HG03060 (cell line): Measurements from ENCODE around the gene DDX3X.

Source experiments
- ATAC-seq: cut with Tn5 transposase; IDR thresholded peaks from one replicate; pipeline ENCODE4 v1.9.1; 2021; ENCODE audit warnings: low read depth, moderate number of reproducible peaks; ENCODE audit not compliant: unreplicated experiment

Gene DDX3X

DNA sequence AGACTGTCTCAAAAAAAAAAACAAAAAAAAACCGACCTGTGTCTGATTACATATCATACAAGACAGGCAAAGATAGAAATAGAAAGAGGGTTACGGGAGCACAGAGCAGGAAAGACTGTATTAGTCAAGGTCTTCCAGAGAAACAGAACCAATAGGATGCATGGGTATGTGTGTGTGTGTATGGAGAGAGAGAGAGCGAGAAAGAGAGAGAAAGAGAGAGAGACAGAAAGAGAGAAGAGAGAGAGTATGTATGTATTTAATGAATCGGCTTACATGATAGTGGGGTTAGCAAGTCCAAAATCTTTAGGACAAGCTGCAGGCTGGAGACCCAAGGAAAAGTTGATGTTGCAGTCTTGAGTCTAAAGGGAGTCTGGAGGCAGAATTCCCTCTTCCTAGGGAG, 7.5 kb upstream of the DDX3X start:
- no peak for ATAC-seq

DNA sequence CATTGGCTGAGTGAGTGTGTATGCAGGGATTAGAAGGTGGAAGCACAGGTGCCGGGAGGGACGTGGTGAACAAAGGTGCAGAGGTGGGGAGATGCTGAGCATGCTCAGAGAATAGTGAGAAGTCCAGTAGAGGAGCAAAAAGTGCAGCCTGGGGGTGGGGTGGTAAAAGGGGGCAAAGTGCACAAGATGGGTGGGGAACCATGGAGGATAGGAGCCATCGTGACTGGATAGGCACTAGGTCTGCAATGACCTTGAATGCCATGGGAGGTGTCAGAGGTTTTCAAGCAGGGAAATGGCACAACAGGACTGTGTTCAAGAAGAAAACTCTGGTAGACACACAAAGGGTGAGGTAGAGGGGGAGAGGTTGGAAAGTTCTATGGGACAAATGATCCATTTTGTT, 6.6 kb upstream of the DDX3X start:
- ATAC-seq: no peak

DNA sequence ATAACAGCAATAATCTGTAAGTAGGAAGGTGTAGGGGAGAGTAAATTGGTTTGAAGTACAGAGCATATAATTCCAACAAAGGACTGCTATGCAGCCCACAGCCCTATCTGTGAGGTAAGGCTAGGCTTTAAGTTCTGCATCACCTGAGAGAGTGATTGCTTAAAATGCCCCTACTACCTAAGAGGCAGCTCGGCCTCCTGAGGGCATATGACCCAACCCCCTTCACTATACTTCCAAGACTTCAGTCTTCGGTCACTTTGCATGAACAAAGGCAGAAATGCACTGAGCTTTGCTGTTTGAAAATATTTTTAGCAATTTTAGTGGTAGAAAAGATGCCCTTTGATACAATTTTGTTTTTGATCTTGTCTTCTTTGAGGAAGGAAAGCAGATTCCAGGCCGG, 4.9 kb upstream of the DDX3X start:
- ATAC-seq: no peak

DNA sequence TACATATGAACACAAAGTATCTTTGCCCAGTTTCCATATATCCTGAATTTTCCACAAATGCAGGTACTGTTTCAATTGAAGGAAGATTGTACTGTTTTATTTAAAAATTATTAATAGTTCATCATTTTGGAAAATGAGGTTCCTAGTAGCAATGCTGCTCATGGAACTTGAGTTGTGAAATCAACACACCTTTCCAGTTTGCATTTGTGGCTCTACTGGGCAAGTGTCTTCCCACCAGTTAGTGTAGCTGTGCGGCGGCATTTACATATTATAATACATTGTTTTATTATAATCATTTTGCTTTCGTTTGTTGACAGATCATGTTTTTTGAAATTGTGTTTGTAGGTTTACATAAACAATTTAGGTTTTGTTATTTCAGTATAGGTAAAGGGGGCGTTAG, 2.0 kb upstream of the DDX3X start:
- ATAC-seq: no peak

DNA sequence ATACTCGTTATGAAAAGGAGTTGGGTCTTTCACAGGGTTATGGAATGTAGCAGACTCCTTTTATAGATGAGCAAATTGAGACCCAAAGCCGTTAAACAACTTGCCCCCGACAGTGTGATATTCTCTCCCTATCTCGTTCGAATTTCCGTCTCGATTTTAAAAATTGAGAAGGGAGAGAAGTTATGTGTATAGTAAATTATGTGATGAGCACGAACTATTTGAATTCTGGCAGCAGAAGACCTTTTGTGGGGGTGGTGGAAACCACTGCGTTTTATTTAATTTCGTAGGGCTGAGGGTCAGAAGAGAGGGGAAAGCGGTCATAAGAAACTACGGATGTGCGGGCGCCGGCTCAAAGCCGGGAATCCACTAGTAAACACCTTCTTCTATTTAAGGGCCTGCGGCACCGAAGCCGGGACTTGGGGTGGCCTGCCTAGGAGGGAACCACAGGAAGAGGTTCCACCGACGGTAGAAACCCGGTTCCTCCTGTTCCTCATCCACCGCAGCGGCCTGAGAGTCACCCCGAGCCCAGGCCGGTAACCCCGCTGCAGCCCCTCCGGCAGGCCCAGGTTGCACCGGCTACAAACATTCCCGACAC, 1.5 kb upstream of the DDX3X start:
- ATAC-seq: no peak

DNA sequence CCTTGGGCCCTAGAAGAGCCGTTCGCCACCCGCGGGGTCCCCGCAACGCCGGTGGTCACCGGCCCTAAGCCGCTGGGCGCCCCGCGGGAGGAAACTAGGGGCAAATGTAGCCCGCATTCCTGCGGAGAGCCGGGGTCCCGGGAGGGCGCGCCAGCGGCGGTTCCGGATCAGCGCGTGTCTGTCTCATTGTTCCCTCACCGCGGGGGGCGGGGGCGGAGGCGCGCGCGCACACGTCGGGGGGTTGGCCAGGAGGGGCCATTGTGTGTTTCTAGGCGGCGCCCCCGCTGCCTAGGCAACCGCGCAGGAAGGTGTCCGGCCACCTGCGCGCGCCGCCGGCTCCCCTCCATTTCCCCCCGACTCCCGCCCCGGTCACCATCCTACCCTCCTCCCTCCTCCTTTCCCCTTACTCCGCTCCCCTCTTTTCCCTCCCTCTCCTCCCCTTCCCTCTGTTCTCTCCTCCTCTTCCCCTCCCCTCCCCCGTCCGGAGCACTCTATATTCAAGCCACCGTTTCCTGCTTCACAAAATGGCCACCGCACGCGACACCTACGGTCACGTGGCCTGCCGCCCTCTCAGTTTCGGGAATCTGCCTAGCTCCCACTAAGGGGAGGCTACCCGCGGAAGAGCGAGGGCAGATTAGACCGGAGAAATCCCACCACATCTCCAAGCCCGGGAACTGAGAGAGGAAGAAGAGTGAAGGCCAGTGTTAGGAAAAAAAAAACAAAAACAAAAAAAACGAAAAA, 789 bp upstream of the DDX3X start:
- no peak for ATAC-seq

DNA sequence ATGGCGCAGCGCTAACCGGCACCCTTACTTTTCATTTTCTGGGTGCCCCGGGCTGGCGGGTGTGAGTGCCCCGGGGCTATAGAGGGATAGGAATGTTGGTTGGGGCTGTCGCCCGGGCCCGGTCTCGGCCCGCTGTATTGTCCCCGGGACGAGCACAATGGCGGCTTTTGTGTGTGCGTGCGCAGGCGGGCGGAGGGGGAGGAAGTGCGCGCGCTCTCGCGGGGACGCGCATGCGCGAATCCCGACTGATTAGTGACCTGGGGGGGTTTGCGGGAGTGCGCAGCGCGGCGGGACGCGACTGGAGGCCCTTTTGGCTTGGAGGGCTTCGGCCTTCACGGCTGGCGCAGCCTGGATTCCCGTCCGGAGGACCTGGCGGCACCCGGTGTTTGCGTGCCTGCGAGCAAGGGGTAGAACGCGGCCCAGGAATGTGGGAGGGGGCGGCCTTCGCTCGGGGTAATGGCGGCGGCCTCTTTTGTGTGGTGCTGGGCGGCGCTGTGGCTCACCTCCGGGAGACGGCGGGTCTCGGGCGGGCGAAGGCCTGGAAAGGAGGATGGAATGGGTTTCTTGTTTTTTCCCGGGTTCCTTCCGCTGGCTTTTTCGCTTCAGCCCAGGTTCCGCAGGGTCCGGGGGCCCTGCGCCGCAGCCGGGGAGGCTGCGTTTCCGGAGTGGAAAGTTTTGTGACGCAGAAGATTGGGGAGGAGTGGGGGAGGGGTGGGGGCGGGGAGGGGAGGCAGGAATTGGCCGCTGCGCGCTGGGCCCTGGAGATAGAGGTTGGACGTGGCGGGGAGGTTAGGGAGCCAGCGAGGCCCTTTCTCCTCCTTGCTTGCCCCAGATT, 618 bp downstream of the DDX3X start:
- no peak for ATAC-seq

DNA sequence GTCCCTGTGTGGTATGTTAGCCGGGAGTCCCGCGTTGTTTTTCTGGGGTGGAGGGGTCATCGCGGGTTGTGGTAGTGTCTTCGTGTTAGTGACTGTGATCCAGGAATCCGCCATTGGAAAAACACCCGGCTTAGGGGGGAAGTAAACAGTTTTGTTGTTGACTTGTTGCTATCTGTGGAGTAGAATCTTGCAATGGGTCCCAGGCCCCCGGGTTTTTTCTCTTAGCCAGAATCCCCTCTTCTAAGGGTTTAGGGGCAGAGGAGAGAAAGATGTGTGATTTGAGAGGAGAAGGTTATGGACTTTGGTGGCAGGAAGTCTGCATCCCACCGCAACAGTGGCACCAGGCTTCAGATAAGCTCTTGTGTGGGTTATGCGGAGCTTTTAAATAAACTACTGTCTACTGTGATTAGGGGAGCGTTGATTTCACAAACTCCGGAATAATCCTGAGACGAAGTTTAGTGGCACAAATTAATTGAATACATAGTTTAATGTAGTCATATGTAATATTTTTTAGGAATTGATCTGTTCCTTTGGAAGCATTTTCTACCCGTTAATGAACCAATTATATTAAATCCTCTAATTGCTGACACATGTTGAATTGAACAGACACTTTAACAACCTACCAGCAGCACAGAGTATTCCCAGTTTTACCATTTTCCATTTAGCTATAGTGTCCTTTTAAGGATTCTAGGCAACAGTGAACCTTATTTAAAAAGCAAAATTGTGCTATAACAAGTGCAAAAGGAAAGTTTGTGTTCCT, 1.4 kb downstream of the DDX3X start:
- no peak for ATAC-seq

DNA sequence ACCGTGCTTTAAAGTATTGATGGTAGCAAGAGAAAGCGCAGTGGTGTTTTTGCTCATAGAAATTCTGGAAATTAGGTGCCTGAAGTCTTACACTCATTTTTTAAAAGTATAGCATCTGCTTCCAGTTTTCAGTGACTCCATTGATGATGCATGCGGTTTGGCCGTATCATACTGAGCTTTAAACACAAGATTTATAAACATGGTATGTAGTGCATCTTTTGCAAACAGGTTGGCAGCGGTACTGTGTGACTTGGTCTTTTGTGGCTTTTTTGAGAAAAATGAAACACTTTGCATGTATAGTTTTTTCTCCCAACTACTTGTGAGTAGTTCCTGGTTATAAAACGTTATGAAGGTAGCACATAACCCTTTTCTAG, 2.0 kb downstream of the DDX3X start:
- ATAC-seq: no peak

DNA sequence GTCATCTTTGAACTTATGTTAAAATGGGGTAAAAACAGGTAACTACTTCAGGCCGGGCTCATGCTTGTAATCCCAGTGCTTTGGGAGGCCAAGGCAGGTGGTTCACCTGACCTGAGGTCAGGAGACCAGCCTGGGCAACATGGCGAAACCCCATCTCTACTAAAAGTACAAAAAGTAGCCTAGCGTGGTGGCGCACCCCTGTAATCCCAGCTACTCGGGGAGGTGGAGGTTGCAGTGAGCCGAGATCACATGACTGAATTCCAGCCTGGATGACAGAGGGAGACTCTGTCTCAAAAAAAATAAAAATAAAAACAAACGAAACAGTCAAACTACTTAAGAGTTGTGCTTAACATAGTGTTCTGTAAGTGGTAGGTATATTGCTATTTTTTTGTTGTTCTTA, 2.5 kb downstream of the DDX3X start:
- ATAC-seq: no peak

DNA sequence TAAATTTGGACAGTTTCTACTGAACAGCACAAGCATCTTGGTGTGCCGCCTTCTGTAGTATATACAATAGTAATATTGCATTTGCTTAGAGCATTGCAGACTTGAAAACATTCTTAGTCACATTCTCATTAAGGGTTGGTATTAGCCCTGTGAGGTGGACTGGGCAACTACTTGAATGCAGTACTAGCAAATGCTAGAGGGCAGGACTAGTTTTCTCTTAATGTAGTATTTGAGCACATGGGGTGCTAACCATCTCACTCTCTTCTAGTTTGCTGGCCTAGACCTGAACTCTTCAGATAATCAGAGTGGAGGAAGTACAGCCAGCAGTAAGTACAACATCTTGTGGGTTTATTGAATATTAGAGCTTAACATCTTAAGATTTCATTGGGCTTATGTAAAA, 3.2 kb downstream of the DDX3X start:
- no peak for ATAC-seq

DNA sequence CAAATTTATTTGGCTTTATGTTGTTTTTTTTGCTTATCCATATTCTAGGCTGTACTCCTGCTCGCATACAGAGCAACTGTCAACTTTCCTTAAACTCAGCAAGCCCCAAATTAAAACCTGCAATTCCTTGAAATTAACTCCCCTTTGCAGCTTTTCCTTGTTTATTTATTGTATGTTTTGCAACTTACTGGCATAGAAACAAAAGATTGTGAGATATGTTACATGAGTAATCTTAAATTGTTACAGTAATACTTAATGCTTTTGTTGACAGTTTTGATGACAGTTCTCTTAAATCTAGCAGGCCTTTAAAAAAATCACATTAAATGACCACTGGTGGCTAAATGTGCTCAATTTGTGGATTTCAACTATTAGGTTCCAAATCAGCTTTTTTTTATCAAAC, 4.5 kb downstream of the DDX3X start:
- ATAC-seq: no peak

DNA sequence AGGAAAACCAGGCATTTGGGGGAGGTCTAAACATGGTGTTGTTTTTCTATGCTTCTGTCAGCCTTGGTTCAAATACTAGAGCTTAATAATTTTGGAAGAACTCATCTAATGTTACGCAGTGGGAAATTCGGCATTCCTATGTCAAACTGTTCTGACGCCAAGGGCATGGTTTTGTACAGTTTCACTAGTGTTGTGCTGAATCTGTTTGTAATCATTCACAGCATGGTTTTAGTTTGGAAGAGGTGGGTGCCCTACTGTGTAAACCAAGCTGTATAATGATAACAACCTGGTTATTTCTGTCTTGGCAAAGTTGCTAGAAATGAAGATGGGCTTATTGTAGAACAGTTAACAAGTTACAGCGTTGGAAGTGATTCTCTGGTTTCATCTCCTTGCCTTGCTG, 5.2 kb downstream of the DDX3X start:
- no peak for ATAC-seq

DNA sequence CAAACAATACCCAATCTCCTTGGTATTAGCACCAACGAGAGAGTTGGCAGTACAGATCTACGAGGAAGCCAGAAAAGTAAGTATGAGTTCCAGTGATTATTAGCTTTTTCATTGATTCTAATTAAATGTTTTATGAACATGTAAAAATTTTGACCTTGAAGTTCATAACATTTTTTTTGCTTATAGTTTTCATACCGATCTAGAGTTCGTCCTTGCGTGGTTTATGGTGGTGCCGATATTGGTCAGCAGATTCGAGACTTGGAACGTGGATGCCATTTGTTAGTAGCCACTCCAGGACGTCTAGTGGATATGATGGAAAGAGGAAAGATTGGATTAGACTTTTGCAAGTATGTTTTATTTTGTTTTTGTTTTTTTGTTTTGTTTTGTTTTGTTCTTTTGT, 10.1 kb downstream of the DDX3X start:
- ATAC-seq: no peak

DNA sequence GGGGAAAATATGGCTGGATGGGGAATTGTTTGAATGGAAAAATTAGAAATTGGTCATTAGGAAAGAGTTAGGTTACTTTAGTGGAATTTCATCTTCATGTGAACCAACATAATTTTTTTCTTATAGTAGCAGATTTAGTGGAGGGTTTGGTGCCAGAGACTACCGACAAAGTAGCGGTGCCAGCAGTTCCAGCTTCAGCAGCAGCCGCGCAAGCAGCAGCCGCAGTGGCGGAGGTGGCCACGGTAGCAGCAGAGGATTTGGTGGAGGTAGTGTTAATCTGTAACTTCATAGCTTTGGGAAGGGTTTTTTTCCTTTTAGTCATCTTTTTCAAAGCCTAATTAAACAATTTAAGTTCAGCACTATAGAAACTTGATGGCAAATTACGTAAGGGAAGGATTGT, 13.2 kb downstream of the DDX3X start:
- ATAC-seq: no peak

DNA sequence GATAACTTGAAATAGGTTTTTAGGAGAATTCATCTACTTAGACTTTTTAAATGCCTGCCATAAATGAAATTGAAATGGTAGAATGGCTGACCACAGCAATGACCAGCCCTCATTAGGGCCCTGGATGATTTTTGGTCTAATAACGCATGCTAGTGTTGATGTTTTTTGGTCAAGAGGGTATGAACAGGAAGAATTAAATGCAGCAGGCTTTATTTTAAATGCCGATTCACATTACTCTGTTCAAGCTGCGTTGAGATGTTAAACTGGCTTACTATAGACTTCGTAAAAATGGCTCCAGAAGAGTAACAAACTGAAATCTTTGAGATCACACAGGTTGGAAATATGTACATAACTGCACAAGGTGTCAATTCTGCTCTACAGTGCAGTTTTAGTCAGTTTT, 14.6 kb downstream of the DDX3X start:
- no peak for ATAC-seq

DNA sequence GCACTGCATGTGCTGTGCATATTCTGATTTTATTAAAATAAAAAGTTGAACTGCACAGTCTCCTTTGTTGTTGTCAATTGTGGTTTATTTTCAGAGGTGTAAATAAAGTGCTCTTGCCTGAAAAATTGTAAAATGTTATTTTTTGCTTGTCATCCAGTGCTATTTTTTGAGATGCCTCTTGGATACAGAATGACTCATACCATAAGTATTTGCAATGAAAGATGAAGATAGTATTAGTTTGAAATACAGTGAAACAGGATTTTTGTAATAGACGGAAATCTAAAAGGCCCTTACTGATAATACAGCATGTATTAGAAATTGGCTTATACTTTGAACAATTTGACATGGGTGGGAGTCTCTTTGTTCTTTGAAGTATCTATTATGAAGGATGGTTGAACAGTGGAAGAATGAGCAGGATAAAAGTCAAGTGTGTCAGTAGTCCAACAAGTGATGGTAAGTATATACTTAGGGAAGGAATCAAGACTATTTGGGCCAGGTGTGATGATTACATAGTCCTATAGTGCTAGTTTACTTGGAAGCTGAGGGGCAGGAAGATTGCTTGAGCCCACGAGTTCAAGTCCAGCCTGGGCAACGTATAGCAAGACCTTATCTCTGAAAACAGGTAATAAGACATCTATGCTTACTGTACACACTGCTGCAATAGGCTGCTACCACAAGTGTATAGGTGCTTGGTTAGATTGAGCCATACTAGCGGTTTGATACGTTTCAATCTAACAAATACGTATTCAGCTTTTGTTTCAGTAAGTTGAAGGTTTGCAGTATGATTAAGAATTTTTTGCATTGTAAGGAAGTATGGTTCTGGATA, 16.4 kb downstream of the DDX3X start:
- ATAC-seq: no peak

DNA sequence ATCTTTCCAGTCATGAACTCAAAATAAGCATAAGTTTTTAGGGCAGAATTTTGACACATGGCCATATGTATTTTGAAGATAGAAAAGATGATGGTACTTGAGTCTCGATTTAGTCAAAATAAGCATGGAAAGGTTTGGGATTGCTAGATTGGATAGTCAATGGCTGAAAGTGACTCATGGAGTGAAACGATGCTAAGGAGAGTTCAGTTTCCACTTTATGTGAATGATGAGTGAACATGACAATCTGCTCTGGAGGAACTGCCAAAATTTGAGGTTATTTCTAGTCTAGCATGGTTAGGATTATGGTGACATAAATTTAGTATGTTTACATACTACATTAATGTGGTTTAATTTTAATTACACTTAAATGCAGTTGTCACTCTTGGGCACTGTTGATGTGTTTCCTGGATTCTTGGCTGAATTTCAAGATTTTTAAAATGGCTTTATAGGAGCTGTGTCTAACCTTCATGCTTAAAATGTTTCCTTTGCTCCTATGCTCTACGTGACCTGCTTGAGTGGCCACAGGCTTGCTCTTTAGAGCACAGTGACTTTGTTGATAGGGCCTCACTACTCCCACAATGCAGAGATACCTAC, 17.1 kb downstream of the DDX3X start:
- ATAC-seq: no peak

DNA sequence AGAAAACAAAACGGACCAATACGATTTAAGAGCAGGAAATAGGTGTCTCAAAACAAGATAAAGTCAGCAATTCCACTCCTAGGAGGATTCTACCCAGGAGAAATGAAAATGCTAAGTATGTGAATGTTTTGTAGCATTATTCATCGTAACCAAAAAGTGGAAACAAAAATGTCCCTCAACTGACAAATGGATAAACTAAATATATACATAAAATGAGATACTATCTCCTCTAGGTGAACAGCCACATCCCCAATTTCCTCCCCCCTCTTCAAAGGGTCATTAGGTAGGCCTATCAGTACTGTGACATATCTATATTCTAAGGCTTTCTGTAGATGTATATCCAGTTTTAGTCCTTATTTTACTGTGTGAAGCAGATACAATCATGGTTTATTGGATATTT, 18.0 kb downstream of the DDX3X start:
- no peak for ATAC-seq

DNA sequence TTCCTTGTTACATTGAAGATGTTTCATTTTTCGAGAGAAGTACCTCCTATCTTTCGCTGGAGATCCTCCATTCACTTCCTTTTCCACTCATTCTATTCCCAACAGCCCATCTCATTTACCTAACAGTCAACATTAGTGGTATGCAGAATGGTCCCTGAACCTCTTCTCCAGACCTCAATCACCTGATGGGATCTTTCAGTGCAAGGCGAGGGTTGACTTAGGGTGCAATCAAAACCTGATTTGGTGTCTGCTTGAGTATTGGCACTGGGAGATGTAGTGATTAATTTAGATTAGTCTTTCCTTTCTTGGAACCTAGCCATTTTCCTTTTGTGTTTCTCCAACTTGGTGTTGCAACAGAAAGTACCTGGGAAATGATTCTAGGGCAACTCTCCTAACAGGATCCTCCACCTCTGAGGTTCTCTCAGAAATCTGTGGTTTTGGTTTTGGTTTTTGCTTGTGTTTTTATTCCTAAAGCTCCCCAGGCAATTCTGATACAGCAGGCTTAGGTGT, 18.4 kb downstream of the DDX3X start:
- ATAC-seq: no peak
